Mammary epithelial cell (primary cell): ENCODE data around the gene OR2A12.

Source experiments
- CTCF ChIP-seq, 2 donors: IDR thresholded peaks in 1 of 2; conservative IDR thresholded peaks in 1 of 2; 2 replicates each; pipeline ENCODE4 v1.5.1; 2011 to 2012; ENCODE audit warnings: inconsistent platforms in 2 of 2, low read length in 2 of 2, mild to moderate bottlenecking in 2 of 2, control low read depth in 1 of 2, low read depth in 1 of 2; ENCODE audit not compliant: insufficient read depth in 1 of 2; ENCODE audit errors: extremely low read depth in 1 of 2
- EZH2 ChIP-seq: IDR thresholded peaks from 2 replicates; pipeline ENCODE4 v1.6.1; 2012; ENCODE audit warnings: low read length, inconsistent platforms, borderline replicate concordance

- no peak for TF ChIP-seq CTCF (conservative IDR thresholded peaks at IDR 0.05 in 1 of 2, IDR thresholded peaks at IDR 0.05 in 1 of 2; ENCODE audit: extremely low read depth in 1 of 2, insufficient read depth in 1 of 2, low read depth in 1 of 2, low read length in 2 of 2)
- no peak for TF ChIP-seq EZH2
Measured at GRCh38 chr7:144038887-144039286, 47.2 kb upstream of the OR2A12 start.
